HCT116 (cell line): ENCODE measurements around the gene PGM2L1. TPM values are rescaled to one million over a fixed set of nuclear protein-coding genes. Genes with fewer than 3 reads are reported as not detected.

Experiments
- ATAC-seq: fragments of 200-7000 bp; cut with Tn5 transposase; 2 replicates; pipeline ENCODE4 v1.9.1; 2020; ENCODE audit warnings: mild to moderate bottlenecking, moderate library complexity
- BruUV-seq: library from RNA; stranded (reverse); fragments of 400-500 nt; replicated peaks from 2 replicates; lab custom pipeline; 2021; lab: Mats Ljungman, UMichigan
- CTCF ChIA-PET: fragments of 300-600 bp; sonication (Branson Sonifier 250); formaldehyde crosslinking; loops from one replicate; lab custom pipeline; 2021; ENCODE audit warnings: antibody characterized with exemption; lab: Charles Lee
- POLR2A ChIA-PET: fragments of 300-600, 350-600 bp; sonication (Branson Sonifier 250); formaldehyde crosslinking; loops from one replicate; lab custom pipeline; 2021; ENCODE audit warnings: antibody characterized with exemption; lab: Charles Lee
- RAD21 ChIA-PET, 2 experiments: fragments of 300-600 bp; sonication (Branson Sonifier 250); formaldehyde crosslinking; loops; one replicate each; lab custom pipeline; 2023; ENCODE audit warnings: low total read pairs in 2 of 2; ENCODE audit not compliant: uncharacterized antibody in 2 of 2, unreplicated experiment in 2 of 2, low non-redundant PET in 1 of 2; lab: Charles Lee
- DNase-seq: peaks from one replicate; pipeline ENCODE4 v3.0.0-alpha.2; 2010; ENCODE audit warnings: low read depth, low spot score
- H2AFZ ChIP-seq: fragments of 200-600 bp; shearing (Covaris generic), sonication (generic); 2 replicates; pipeline ENCODE4 v1.6.1; 2017; ENCODE audit warnings: low read depth, mixed run types, mixed read lengths, antibody characterized with exemption, low read length; ENCODE audit not compliant: poor library complexity, severe bottlenecking
- H3K27ac ChIP-seq: 2 replicates; pipeline ENCODE4 v1.5.1; 2012; ENCODE audit warnings: low read depth, low read length
- H3K27me3 ChIP-seq: fragments of 200-600 bp; sonication (generic); 2 replicates; pipeline ENCODE4 v1.6.1; 2016; ENCODE audit warnings: mixed run types, low read length, mixed read lengths; ENCODE audit not compliant: insufficient read depth
- H3K36me3 ChIP-seq, 2 experiments: fragments of 200-500 bp in 1 of 2; fragments of 200-600 bp in 1 of 2; sonication (Bioruptor generic) in 1 of 2; sonication (generic) in 1 of 2; 2 replicates each; pipeline versions ENCODE4 v1.5.1 to v1.6.1; 2014 to 2016; ENCODE audit warnings: low read length in 2 of 2, inconsistent platforms in 1 of 2, mixed read lengths in 1 of 2, mixed run types in 1 of 2; ENCODE audit not compliant: insufficient read depth in 2 of 2, control insufficient read depth in 1 of 2
- H3K4me1 ChIP-seq, 2 experiments: fragments of 200-600 bp in 1 of 2; sonication (generic) in 1 of 2; 2 replicates each; pipeline versions ENCODE4 v1.5.1 to v1.6.1; 2012 to 2017; ENCODE audit warnings: low read length in 2 of 2, inconsistent platforms in 1 of 2, mild to moderate bottlenecking in 1 of 2, mixed read lengths in 1 of 2, mixed run types in 1 of 2, moderate library complexity in 1 of 2; ENCODE audit not compliant: insufficient read depth in 2 of 2, control insufficient read depth in 1 of 2
- H3K4me2 ChIP-seq: fragments of 200-600 bp; sonication (generic); 2 replicates; pipeline ENCODE4 v1.6.1; 2017; ENCODE audit warnings: mixed run types, low read length, mixed read lengths
- H3K4me3 ChIP-seq, 2 experiments: fragments of 200-600 bp in 1 of 2; sonication (generic) in 1 of 2; replicated peaks in 1 of 2; 2 replicates each; pipeline ENCODE4 v1.5.1; 2011 to 2016; ENCODE audit warnings: low read length in 2 of 2, control low read depth in 1 of 2, low read depth in 1 of 2, mild to moderate bottlenecking in 1 of 2, mixed read lengths in 1 of 2, mixed run types in 1 of 2
- H3K79me2 ChIP-seq: fragments of 200-600 bp; sonication (generic); 2 replicates; pipeline ENCODE4 v1.6.1; 2017; ENCODE audit warnings: mild to moderate bottlenecking, mixed run types, low read length, moderate library complexity, mixed read lengths; ENCODE audit not compliant: insufficient read depth
- H3K9ac ChIP-seq: fragments of 200-600 bp; sonication (generic); 2 replicates; pipeline ENCODE4 v1.6.1; 2016; ENCODE audit warnings: low read length, mixed read lengths
- H3K9me2 ChIP-seq: fragments of 200-600 bp; sonication (generic), shearing (Covaris generic); 2 replicates; pipeline ENCODE4 v1.6.1; 2017; ENCODE audit warnings: mixed run types, mild to moderate bottlenecking, moderate library complexity; ENCODE audit not compliant: insufficient read depth
- H3K9me3 ChIP-seq, 2 experiments: fragments of 200-500 bp in 1 of 2; fragments of 200-600 bp in 1 of 2; sonication (Bioruptor generic) in 1 of 2; sonication (generic) in 1 of 2; 2 replicates each; pipeline ENCODE4 v1.6.1; 2014 to 2017; ENCODE audit warnings: low read length in 2 of 2, mixed read lengths in 2 of 2, inconsistent platforms in 1 of 2, low read depth in 1 of 2, mild to moderate bottlenecking in 1 of 2, mixed run types in 1 of 2, moderate library complexity in 1 of 2; ENCODE audit not compliant: control insufficient read depth in 1 of 2, insufficient read depth in 1 of 2
- H4K20me1 ChIP-seq: fragments of 200-600 bp; sonication (generic), shearing (Covaris generic); 2 replicates; pipeline ENCODE4 v1.6.1; 2017; ENCODE audit warnings: mixed run types, mild to moderate bottlenecking, moderate library complexity; ENCODE audit not compliant: insufficient read depth
- CBX3 ChIP-seq: IDR thresholded peaks from 2 replicates; pipeline ENCODE4 v1.6.1; 2012; ENCODE audit warnings: low read depth
- FOSL1 ChIP-seq: IDR thresholded peaks from 2 replicates; pipeline ENCODE4 v1.6.1; 2012; ENCODE audit warnings: low read depth
- POLR2AphosphoS5 ChIP-seq: IDR thresholded peaks from 2 replicates; pipeline ENCODE4 v1.6.1; 2011; ENCODE audit warnings: mild to moderate bottlenecking, low read depth, low read length, moderate library complexity
- RAD21 ChIP-seq: IDR thresholded peaks from 2 replicates; pipeline ENCODE4 v1.6.1; 2012; ENCODE audit warnings: low read depth, mild to moderate bottlenecking
- SP1 ChIP-seq: IDR thresholded peaks from 2 replicates; pipeline ENCODE4 v1.6.1; 2012; ENCODE audit warnings: low read depth
- YY1 ChIP-seq: IDR thresholded peaks from 2 replicates; pipeline ENCODE4 v1.6.1; 2011; ENCODE audit warnings: low read length, low read depth, moderate library complexity, mild to moderate bottlenecking; ENCODE audit not compliant: insufficient replicate concordance; ENCODE audit errors: extremely low read depth
- ZFX ChIP-seq: fragments of 450-650 bp; IDR thresholded peaks from 2 replicates; pipeline ENCODE4 v1.6.1; 2017
- intact Hi-C: fragments of 100-400 bp; cut with micrococcal nuclease; formaldehyde crosslinking; loops from 2 replicates; pipeline ENCODE4 v1.10.0; 2022
- total RNA-seq: library from RNA; stranded (reverse); gene quantifications from one replicate; pipeline ENCODE4 v1.2.1, GENCODE V29; 2021; ENCODE audit not compliant: unreplicated experiment
- TF ChIP-seq, protein P1 (sequence below), 3 experiments: fragments of 200-600 bp in 1 of 3; sonication (generic) in 1 of 3; IDR thresholded peaks in 2 of 3; conservative IDR thresholded peaks in 1 of 3; 2 replicates each; pipeline ENCODE4 v1.5.1; 2012 to 2017; ENCODE audit warnings: low read depth in 2 of 3, low read length in 2 of 3, antibody characterized with exemption in 1 of 3, borderline replicate concordance in 1 of 3, control low read depth in 1 of 3, mild to moderate bottlenecking in 1 of 3, mixed read lengths in 1 of 3, mixed run types in 1 of 3, moderate library complexity in 1 of 3; ENCODE audit not compliant: insufficient read depth in 1 of 3
- TF ChIP-seq, protein P2 (sequence below): IDR thresholded peaks from 2 replicates; pipeline ENCODE4 v1.6.1; 2012; ENCODE audit warnings: low read depth

PGM2L1 gene
- total RNA-seq, 1 experiment from 2014 or later: 4.9 TPM

DNA sequence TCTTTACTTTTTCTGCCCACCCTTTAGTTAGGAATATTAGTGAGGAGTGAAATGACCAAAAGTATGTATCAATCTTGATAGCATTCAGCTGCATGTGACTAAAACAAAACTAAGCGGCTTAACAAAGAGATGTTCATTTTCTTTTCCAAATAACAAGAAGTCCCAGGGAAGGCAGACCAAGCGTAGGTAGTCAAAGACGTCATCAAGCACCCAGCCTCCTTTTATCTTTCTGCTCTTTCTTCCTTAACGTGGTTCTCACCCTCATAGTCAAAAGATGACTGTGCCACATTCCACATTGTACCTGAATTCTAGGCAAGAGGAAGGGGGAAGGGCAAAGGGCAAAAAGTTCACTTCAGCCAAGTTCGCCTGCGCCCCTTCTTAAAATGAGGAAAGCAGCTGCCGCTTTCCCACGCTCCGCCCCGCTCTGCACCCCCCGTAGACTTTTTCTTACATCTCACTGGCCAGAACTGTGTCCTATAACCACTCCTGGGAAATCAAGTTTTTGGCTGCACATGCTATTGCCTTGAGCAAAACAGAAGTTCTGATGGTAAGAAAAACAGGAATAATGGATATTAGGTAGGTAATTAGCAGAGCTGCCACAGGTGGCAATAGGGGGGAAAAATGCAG, 14.6 kb upstream of the PGM2L1 start (continued):
- TF ChIP-seq, protein P1, sequence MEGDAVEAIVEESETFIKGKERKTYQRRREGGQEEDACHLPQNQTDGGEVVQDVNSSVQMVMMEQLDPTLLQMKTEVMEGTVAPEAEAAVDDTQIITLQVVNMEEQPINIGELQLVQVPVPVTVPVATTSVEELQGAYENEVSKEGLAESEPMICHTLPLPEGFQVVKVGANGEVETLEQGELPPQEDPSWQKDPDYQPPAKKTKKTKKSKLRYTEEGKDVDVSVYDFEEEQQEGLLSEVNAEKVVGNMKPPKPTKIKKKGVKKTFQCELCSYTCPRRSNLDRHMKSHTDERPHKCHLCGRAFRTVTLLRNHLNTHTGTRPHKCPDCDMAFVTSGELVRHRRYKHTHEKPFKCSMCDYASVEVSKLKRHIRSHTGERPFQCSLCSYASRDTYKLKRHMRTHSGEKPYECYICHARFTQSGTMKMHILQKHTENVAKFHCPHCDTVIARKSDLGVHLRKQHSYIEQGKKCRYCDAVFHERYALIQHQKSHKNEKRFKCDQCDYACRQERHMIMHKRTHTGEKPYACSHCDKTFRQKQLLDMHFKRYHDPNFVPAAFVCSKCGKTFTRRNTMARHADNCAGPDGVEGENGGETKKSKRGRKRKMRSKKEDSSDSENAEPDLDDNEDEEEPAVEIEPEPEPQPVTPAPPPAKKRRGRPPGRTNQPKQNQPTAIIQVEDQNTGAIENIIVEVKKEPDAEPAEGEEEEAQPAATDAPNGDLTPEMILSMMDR (IDR thresholded peaks at IDR 0.05 in 2 of 3, conservative IDR thresholded peaks at IDR 0.05 in 1 of 3; ENCODE audit: borderline replicate concordance in 1 of 3, insufficient read depth in 1 of 3, low read depth in 2 of 3, low read length in 2 of 3): no peak
- TF ChIP-seq CBX3 (no peak), SP1 (no peak)
- TF ChIP-seq, protein P2, sequence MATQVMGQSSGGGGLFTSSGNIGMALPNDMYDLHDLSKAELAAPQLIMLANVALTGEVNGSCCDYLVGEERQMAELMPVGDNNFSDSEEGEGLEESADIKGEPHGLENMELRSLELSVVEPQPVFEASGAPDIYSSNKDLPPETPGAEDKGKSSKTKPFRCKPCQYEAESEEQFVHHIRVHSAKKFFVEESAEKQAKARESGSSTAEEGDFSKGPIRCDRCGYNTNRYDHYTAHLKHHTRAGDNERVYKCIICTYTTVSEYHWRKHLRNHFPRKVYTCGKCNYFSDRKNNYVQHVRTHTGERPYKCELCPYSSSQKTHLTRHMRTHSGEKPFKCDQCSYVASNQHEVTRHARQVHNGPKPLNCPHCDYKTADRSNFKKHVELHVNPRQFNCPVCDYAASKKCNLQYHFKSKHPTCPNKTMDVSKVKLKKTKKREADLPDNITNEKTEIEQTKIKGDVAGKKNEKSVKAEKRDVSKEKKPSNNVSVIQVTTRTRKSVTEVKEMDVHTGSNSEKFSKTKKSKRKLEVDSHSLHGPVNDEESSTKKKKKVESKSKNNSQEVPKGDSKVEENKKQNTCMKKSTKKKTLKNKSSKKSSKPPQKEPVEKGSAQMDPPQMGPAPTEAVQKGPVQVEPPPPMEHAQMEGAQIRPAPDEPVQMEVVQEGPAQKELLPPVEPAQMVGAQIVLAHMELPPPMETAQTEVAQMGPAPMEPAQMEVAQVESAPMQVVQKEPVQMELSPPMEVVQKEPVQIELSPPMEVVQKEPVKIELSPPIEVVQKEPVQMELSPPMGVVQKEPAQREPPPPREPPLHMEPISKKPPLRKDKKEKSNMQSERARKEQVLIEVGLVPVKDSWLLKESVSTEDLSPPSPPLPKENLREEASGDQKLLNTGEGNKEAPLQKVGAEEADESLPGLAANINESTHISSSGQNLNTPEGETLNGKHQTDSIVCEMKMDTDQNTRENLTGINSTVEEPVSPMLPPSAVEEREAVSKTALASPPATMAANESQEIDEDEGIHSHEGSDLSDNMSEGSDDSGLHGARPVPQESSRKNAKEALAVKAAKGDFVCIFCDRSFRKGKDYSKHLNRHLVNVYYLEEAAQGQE: no peak

DNA sequence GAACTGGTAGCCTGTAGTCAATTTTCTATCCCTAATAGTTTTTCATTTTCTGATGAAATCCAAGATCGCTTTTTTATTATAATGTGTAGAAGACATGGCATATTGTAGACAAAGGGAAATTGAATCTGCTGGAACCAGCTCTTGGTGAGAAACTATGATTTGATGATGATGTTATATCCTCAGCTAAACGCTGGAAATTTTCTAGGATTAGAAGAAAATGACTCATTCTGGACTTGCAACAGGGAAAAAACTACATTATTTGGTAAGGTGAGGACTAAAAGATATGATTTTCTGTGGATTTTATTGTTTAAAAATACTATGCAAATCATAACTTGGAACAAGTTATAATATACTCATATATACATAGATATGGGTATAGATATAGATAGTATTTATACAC, 14.1 kb upstream of the PGM2L1 start:
- ChIA-PET CTCF (no interaction called here), RAD21 (no interaction called here)

More for the DNA sequence above, 14.1 kb upstream of the PGM2L1 start:
- Histone ChIP-seq H3K27me3 (no peaks in the 10 kb centered on the region), H4K20me1 (no peaks in the 10 kb centered on the region), H3K9me2 (no peaks in the 10 kb centered on the region), H3K4me2 (no peak overlapping the region), H3K4me1 (peaks cover 6 to 11% of the 10 kb centered on the region in 2 experiments), H3K9me3 (no peaks in the 10 kb centered on the region), H2AFZ (no peak overlapping the region), H3K9ac (no peak overlapping the region), H3K79me2 (no peaks in the 10 kb centered on the region), H3K27ac (no peak overlapping the region)
- intact Hi-C loops: no loop called here
- no peak for ATAC-seq
- POLR2A ChIA-PET: no interaction called here
- TF ChIP-seq RAD21 (no peak), ZFX (no peak), YY1 (no peak), POLR2AphosphoS5 (no peak), FOSL1 (no peak)
- TF ChIP-seq, all 23 proteins: peak for 0
- DNase-seq: no peak
- Histone ChIP-seq H3K4me3 (no peak overlapping the region), H3K36me3 (no peaks in the 10 kb centered on the region)
- no TSS peak for BruUV-seq
